Smooth muscle cell (in vitro differentiated cells): ENCODE data around the gene CMTM8. TPM values are rescaled to one million over a fixed set of nuclear protein-coding genes. Genes with fewer than 3 reads are reported as not detected.
"Not testable (repeated sequence)": the region's sequence is repeated elsewhere in the genome, so short reads cannot be mapped to it uniquely, and the experiment has no call there.

Experiments
- DNase-seq: peaks from one replicate; lab custom pipeline; 2025; ENCODE audit not compliant: unreplicated experiment; lab: John Stamatoyannopoulos, UW
- H2AFZ ChIP-seq: fragments of 200-600 bp; sonication (generic); 2 replicates; pipeline ENCODE4 v1.6.0; 2016; ENCODE audit warnings: antibody characterized with exemption, low read depth, mild to moderate bottlenecking
- H3F3A ChIP-seq: fragments of 200-600 bp; sonication (generic); 2 replicates; pipeline ENCODE4 v1.6.0; 2017; ENCODE audit warnings: antibody characterized with exemption, low read depth
- H3K27ac ChIP-seq: fragments of 200-600 bp; sonication (generic); 2 replicates; pipeline ENCODE4 v1.5.1; 2016; ENCODE audit warnings: low read depth, mild to moderate bottlenecking
- H3K27me3 ChIP-seq: fragments of 200-600 bp; sonication (generic); 2 replicates; pipeline ENCODE4 v1.6.1; 2016; ENCODE audit warnings: low read depth, mild to moderate bottlenecking
- H3K36me3 ChIP-seq: fragments of 200-600 bp; sonication (generic); 2 replicates; pipeline ENCODE4 v1.5.1; 2016; ENCODE audit warnings: low read depth
- H3K4me1 ChIP-seq: fragments of 200-600 bp; sonication (generic); 2 replicates; pipeline ENCODE4 v1.5.1; 2016; ENCODE audit warnings: low read depth
- H3K4me2 ChIP-seq: fragments of 200-600 bp; sonication (generic); 2 replicates; pipeline ENCODE4 v1.6.0; 2016; ENCODE audit warnings: mild to moderate bottlenecking
- H3K4me3 ChIP-seq: fragments of 200-600 bp; sonication (generic); 2 replicates; pipeline ENCODE4 v1.5.1; 2016; ENCODE audit warnings: mild to moderate bottlenecking
- H3K79me2 ChIP-seq: fragments of 200-600 bp; sonication (generic); 2 replicates; pipeline ENCODE4 v1.6.0; 2016; ENCODE audit warnings: low read depth, mild to moderate bottlenecking
- H3K9ac ChIP-seq: fragments of 200-600 bp; sonication (generic); 2 replicates; pipeline ENCODE4 v1.6.0; 2016; ENCODE audit warnings: low read depth
- H3K9me3 ChIP-seq: fragments of 200-600 bp; sonication (generic); replicated peaks from 2 replicates; pipeline ENCODE4 v1.5.1; 2016; ENCODE audit warnings: low read depth
- H4K20me1 ChIP-seq: fragments of 200-600 bp; sonication (generic); 2 replicates; pipeline ENCODE4 v1.6.0; 2016; ENCODE audit warnings: low read depth
- CTCF ChIP-seq: fragments of 200-600 bp; sonication (generic); IDR thresholded peaks from 2 replicates; pipeline ENCODE4 v1.5.1; 2017; ENCODE audit warnings: borderline replicate concordance, mild to moderate bottlenecking, antibody characterized with exemption; ENCODE audit not compliant: insufficient read depth, poor library complexity, severe bottlenecking
- WGBS: methylation state at CpG from one replicate; pipeline ENCODE4 v1.1.7; 2016; ENCODE audit warnings: low lambda C conversion rate; 5-methylcytosine and 5-hydroxymethylcytosine counted together
- polyA plus RNA-seq: library from polyadenylated mRNA; unstranded; fragments of >200 nt; fragmentation: Nextera tagmentation; extraction: Ambion mirVana; gene quantifications from 2 replicates; pipeline ENCODE4 v1.2.1, GENCODE V29; 2016
- total RNA-seq: library from RNA; depleted of rRNA; stranded (reverse); fragments of >200 nt; gene quantifications from 2 replicates; pipeline ENCODE4 v1.2.3, GENCODE V29; 2014

Gene CMTM8
- total and polyA plus RNA-seq, 2 experiments from 2014 or later = 1.9 TPM

GRCh38 chr3:32383136-32383711 is 144.7 kb downstream of the CMTM8 start:
- H3K27me3 ChIP-seq = no peaks in the 10 kb centered on the region

DNA sequence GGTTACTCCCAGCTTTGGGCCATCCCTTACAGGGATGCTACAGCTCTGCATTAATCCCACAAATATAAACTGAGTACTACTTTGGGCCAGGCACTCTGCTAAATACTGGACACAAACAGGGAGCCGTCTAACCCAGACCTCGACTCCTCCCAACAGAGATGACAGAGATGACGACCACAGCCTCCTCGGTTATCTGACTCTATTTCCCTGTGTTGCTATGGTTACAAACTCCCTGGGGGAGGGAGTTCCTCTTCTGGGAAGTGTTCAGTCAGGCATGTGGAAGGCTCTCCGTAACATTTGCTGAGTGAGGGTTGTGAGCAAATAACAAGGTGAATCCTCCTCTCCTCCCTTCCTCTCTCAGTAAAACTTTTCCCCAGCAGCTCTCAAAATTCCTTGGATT is 146.5 kb downstream of the CMTM8 start:
- Histone ChIP-seq H3K27ac (no peak overlapping the region), H3K4me2 (peak overlapping the region; percentile 11), H3K9ac (no peak overlapping the region), H3F3A (no peaks in the 10 kb centered on the region), H3K36me3 (no peaks in the 10 kb centered on the region), H3K4me3 (no peak overlapping the region), H3K4me1 (peaks cover 6% of the 10 kb centered on the region), H3K9me3 (no peaks in the 10 kb centered on the region), H4K20me1 (no peaks in the 10 kb centered on the region), H2AFZ (no peak overlapping the region), H3K79me2 (no peaks in the 10 kb centered on the region), H3K27me3 (no peaks in the 10 kb centered on the region)
- DNase-seq = no peak
- WGBS = 19% methylated on average over 5 of the region's 5 CpGs
- no peak for TF ChIP-seq CTCF

More at GRCh38 chr3:32383136-32383711, 144.7 kb downstream of the CMTM8 start:
- WGBS = 93% methylated on average over 2 of the region's 2 CpGs
- H3K4me1 ChIP-seq = peaks cover 7% of the 10 kb centered on the region
- H2AFZ ChIP-seq = no peak overlapping the region
- no peak overlapping the region for H3K4me3 ChIP-seq
- no peak for TF ChIP-seq CTCF
- no peaks in the 10 kb centered on the region for H3F3A ChIP-seq
- no peak overlapping the region for H3K4me2 ChIP-seq
- no peak overlapping the region for H3K9ac ChIP-seq
- no peaks in the 10 kb centered on the region for H3K79me2 ChIP-seq
- no peaks in the 10 kb centered on the region for H4K20me1 ChIP-seq
- H3K9me3 ChIP-seq = no peaks in the 10 kb centered on the region
- no peaks in the 10 kb centered on the region for H3K36me3 ChIP-seq
- DNase-seq = no peak
- no peak overlapping the region for H3K27ac ChIP-seq

DNA sequence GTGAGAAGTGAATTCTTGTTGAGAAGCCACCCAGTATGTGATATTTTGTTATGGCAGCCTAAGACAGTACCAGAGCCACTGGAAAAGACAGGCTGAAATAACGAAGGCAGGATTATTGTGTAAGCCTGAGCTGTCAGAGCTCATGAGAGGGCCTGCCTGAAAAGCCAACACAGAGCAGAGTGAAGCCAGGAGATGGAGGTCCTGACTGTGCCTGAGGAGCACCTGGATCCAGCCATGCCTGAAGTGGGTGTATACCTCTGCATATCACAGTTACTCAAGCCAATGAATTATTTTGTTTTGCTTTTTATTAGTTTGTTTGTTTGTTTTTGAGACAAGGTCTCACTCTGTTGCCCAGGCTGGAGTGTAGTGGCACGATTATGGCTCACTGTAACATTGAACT is 149.0 kb downstream of the CMTM8 start:
- Histone ChIP-seq H3K4me2 (no peak overlapping the region), H3K27ac (no peak overlapping the region), H3K27me3 (no peaks in the 10 kb centered on the region), H3K36me3 (no peaks in the 10 kb centered on the region), H3K4me3 (no peak overlapping the region), H3K79me2 (no peaks in the 10 kb centered on the region), H2AFZ (no peak overlapping the region), H3K4me1 (peaks cover 3% of the 10 kb centered on the region), H3K9me3 (no peaks in the 10 kb centered on the region), H3K9ac (no peak overlapping the region), H3F3A (no peaks in the 10 kb centered on the region), H4K20me1 (no peaks in the 10 kb centered on the region)
- WGBS = 73% methylated on average over 2 of the region's 2 CpGs
- TF ChIP-seq CTCF = no peak
- DNase-seq = no peak

GRCh38 chr3:32389577-32389976 is 151.1 kb downstream of the CMTM8 start:
- peaks cover 12% of the 10 kb centered on the region for H3K79me2 ChIP-seq
- H3K9me3 ChIP-seq, H3F3A ChIP-seq, DNase-seq, H3K27ac ChIP-seq, H2AFZ ChIP-seq, H3K9ac ChIP-seq, H3K36me3 ChIP-seq, H4K20me1 ChIP-seq, H3K4me3 ChIP-seq, H3K4me1 ChIP-seq, H3K27me3 ChIP-seq, H3K4me2 ChIP-seq: not testable (repeated sequence)
- WGBS = 69% methylated on average over 2 of the region's 2 CpGs
